H9 (cell line): ENCODE measurements around the gene SLC4A1. TPM values are rescaled to one million over a fixed set of nuclear protein-coding genes. Genes with fewer than 3 reads are reported as not detected.

Experiments used
- DNase-seq: peaks from one replicate; pipeline ENCODE4 v3.0.0-alpha.2; 2017
- H2AFZ ChIP-seq: one replicate; pipeline ENCODE4 v1.6.1; 2013; ENCODE audit warnings: mild to moderate bottlenecking, low read length, control low read depth, moderate library complexity
- H2AK5ac ChIP-seq: 2 replicates; pipeline ENCODE4 v1.6.1; 2013; ENCODE audit warnings: low read length, control low read depth, mixed read lengths; ENCODE audit not compliant: insufficient read length
- H2BK120ac ChIP-seq: one replicate; pipeline ENCODE4 v1.6.1; 2013; ENCODE audit warnings: low read depth, mild to moderate bottlenecking, low read length, control low read depth, inconsistent platforms; ENCODE audit not compliant: poor library complexity, severe bottlenecking
- H2BK12ac ChIP-seq: 2 replicates; pipeline ENCODE4 v1.6.1; 2013; ENCODE audit warnings: low read length, control low read depth, mixed read lengths, low read depth; ENCODE audit not compliant: insufficient read length
- H2BK15ac ChIP-seq: 2 replicates; pipeline ENCODE4 v1.6.1; 2013; ENCODE audit warnings: low read depth, low read length, control low read depth
- H2BK20ac ChIP-seq: one replicate; pipeline ENCODE4 v1.6.1; 2013; ENCODE audit warnings: low read depth, mild to moderate bottlenecking, low read length, control low read depth, inconsistent platforms; ENCODE audit not compliant: poor library complexity, severe bottlenecking
- H2BK5ac ChIP-seq: 2 replicates; pipeline ENCODE4 v1.6.1; 2013; ENCODE audit warnings: low read length, control low read depth, mixed read lengths; ENCODE audit not compliant: insufficient read length
- H3K14ac ChIP-seq: 2 replicates; pipeline ENCODE4 v1.6.1; 2013; ENCODE audit warnings: low read length, control low read depth; ENCODE audit not compliant: insufficient read depth
- H3K18ac ChIP-seq: 2 replicates; pipeline ENCODE4 v1.6.1; 2013; ENCODE audit warnings: low read depth, mild to moderate bottlenecking, mixed read lengths, low read length, control low read depth; ENCODE audit not compliant: insufficient read length
- H3K23ac ChIP-seq: 2 replicates; pipeline ENCODE4 v1.6.1; 2013; ENCODE audit warnings: low read length, control low read depth, mixed read lengths, low read depth; ENCODE audit not compliant: insufficient read length
- H3K23me2 ChIP-seq: 2 replicates; pipeline ENCODE4 v1.6.1; 2013; ENCODE audit warnings: low read depth, mild to moderate bottlenecking, mixed read lengths, low read length, control low read depth; ENCODE audit not compliant: insufficient read length, poor library complexity, severe bottlenecking
- H3K27ac ChIP-seq: 2 replicates; pipeline ENCODE4 v1.5.1; 2013; ENCODE audit warnings: low read length, control low read depth, mixed read lengths, low read depth; ENCODE audit not compliant: insufficient read length
- H3K27me3 ChIP-seq: 2 replicates; pipeline ENCODE4 v1.6.1; 2013; ENCODE audit warnings: low read length, control low read depth, inconsistent platforms; ENCODE audit not compliant: insufficient read depth
- H3K4ac ChIP-seq: 2 replicates; pipeline ENCODE4 v1.6.1; 2013; ENCODE audit warnings: low read depth, mild to moderate bottlenecking, control low read depth, inconsistent platforms, low read length, moderate library complexity
- H3K4me1 ChIP-seq: 2 replicates; pipeline ENCODE4 v1.6.1; 2013; ENCODE audit warnings: low read length, control low read depth, inconsistent platforms; ENCODE audit not compliant: insufficient read depth
- H3K4me2 ChIP-seq: 2 replicates; pipeline ENCODE4 v1.6.1; 2013; ENCODE audit warnings: low read length, control low read depth, mixed read lengths; ENCODE audit not compliant: insufficient read length, insufficient read depth
- H3K56ac ChIP-seq: 2 replicates; pipeline ENCODE4 v1.6.1; 2013; ENCODE audit warnings: low read depth, mild to moderate bottlenecking, mixed read lengths, low read length, control low read depth; ENCODE audit not compliant: insufficient read length
- H3K79me1 ChIP-seq: 2 replicates; pipeline ENCODE4 v1.6.1; 2013; ENCODE audit warnings: low read depth, mild to moderate bottlenecking, moderate library complexity, low read length, control low read depth, inconsistent platforms; ENCODE audit not compliant: insufficient read depth, poor library complexity, severe bottlenecking
- H3K79me2 ChIP-seq: 2 replicates; pipeline ENCODE4 v1.6.1; 2013; ENCODE audit warnings: low read length, control low read depth, inconsistent platforms; ENCODE audit not compliant: insufficient read depth
- H3K9ac ChIP-seq: 2 replicates; pipeline ENCODE4 v1.6.1; 2013; ENCODE audit warnings: low read length, control low read depth, mixed read lengths; ENCODE audit not compliant: insufficient read length; ENCODE audit errors: extremely low read depth
- H3K9me3 ChIP-seq: one replicate; pipeline ENCODE4 v1.6.1; 2013; ENCODE audit warnings: low read depth, low read length, inconsistent platforms; ENCODE audit not compliant: control insufficient read depth
- H3T11ph ChIP-seq: one replicate; pipeline ENCODE4 v1.6.1; 2013; ENCODE audit warnings: mild to moderate bottlenecking, low read length, control low read depth, inconsistent platforms
- H4K20me1 ChIP-seq: one replicate; pipeline ENCODE4 v1.6.1; 2013; ENCODE audit not compliant: control insufficient read depth, insufficient read length, insufficient read depth
- H4K5ac ChIP-seq: 2 replicates; pipeline ENCODE4 v1.6.1; 2013; ENCODE audit warnings: low read depth, mild to moderate bottlenecking, mixed read lengths, low read length, control low read depth; ENCODE audit not compliant: insufficient read length
- H4K8ac ChIP-seq: replicated peaks from 2 replicates; pipeline ENCODE4 v1.6.1; 2013; ENCODE audit warnings: low read length, control low read depth, mixed read lengths, low read depth; ENCODE audit not compliant: insufficient read length
- H4K91ac ChIP-seq: 2 replicates; pipeline ENCODE4 v1.6.1; 2013; ENCODE audit warnings: low read depth, mild to moderate bottlenecking, moderate library complexity, mixed read lengths, low read length, control low read depth; ENCODE audit not compliant: insufficient read length
- H3K27ac Mint-ChIP-seq, 3 experiments: 2 replicates in 2 of 3; 3 replicates in 1 of 3; pipeline ENCODE4 v1.8.0; 2020 to 2021; ENCODE audit warnings: mixed read lengths in 3 of 3, mild to moderate bottlenecking in 1 of 3, moderate library complexity in 1 of 3
- H3K27me3 Mint-ChIP-seq: 2 replicates; pipeline ENCODE4 v1.8.0; 2021; ENCODE audit warnings: low read depth, mild to moderate bottlenecking, moderate library complexity, mixed read lengths
- H3K36me3 Mint-ChIP-seq, 3 experiments: 2 replicates in 2 of 3; 3 replicates in 1 of 3; pipeline ENCODE4 v1.8.0; 2020 to 2021; ENCODE audit warnings: low read depth in 3 of 3, mixed read lengths in 3 of 3; ENCODE audit not compliant: insufficient read depth in 1 of 3
- H3K4me1 Mint-ChIP-seq, 2 experiments: 2 replicates each; pipeline ENCODE4 v1.8.0; 2020; ENCODE audit warnings: mixed read lengths in 2 of 2
- H3K4me3 Mint-ChIP-seq, 2 experiments: 2 replicates in 1 of 2; 3 replicates in 1 of 2; pipeline ENCODE4 v1.8.0; 2020 to 2021; ENCODE audit warnings: mild to moderate bottlenecking in 2 of 2, mixed read lengths in 2 of 2, moderate library complexity in 1 of 2
- H3K9me3 Mint-ChIP-seq, 2 experiments: 2 replicates in 1 of 2; 3 replicates in 1 of 2; pipeline ENCODE4 v1.8.0; 2020; ENCODE audit warnings: mild to moderate bottlenecking in 2 of 2, mixed read lengths in 2 of 2, moderate library complexity in 1 of 2
- CTCF ChIP-seq: fragments of 200-600 bp; sonication (generic); conservative IDR thresholded peaks from 3 replicates; pipeline ENCODE4 v1.8.0; 2021; ENCODE audit warnings: antibody characterized with exemption, mild to moderate bottlenecking
- WGBS: extraction: QIAGEN DNeasy Blood & Tissue Kit; methylation state at CpG from one replicate; pipeline ENCODE4 v1.1.7; 2013; ENCODE audit warnings: missing lambda C conversion rate, low lambda C conversion rate, mixed read lengths; ENCODE audit not compliant: insufficient read length; ENCODE audit errors: extremely low coverage; 5-methylcytosine and 5-hydroxymethylcytosine counted together
- total RNA-seq: library from RNA; stranded (reverse); gene quantifications from 2 replicates; pipeline ENCODE4 v1.2.1, GENCODE V29; 2021

SLC4A1 gene
- total RNA-seq, 1 experiment from 2014 or later = not detected

GRCh38 chr17:44269535-44270240, 1.8 kb upstream of the SLC4A1 start:
- no peak overlapping the region for H4K91ac ChIP-seq
- H4K8ac ChIP-seq = no peak overlapping the region
- peaks cover 19 to 25% of the 10 kb centered on the region in 2 experiments for H3K4me1 Mint-ChIP-seq
- no peak overlapping the region for H2BK15ac ChIP-seq
- no peak overlapping the region for H3K4ac ChIP-seq
- no peak overlapping the region for H2BK120ac ChIP-seq
- no peaks in the 10 kb centered on the region for H3K79me1 ChIP-seq
- H2AK5ac ChIP-seq = no peak overlapping the region
- no peak overlapping the region for H3K4me2 ChIP-seq
- no peak overlapping the region for H3K9ac ChIP-seq
- H2AFZ ChIP-seq = no peak overlapping the region
- no peaks in the 10 kb centered on the region; a peak in 1 of 7 replicates for H3K36me3 Mint-ChIP-seq
- H2BK5ac ChIP-seq = no peak overlapping the region
- peaks cover 5% of the 10 kb centered on the region; the same call in 1 of the 2 replicates for H3K4me1 ChIP-seq
- no peak overlapping the region for H2BK12ac ChIP-seq
- H3K4me3 Mint-ChIP-seq = no peak overlapping the region; a peak in 1 of 5 replicates
- H3K9me3 Mint-ChIP-seq = no peaks in the 10 kb centered on the region
- no peaks in the 10 kb centered on the region for H4K20me1 ChIP-seq
- H3K79me2 ChIP-seq = no peaks in the 10 kb centered on the region
- no peak overlapping the region for H3K27ac Mint-ChIP-seq
- no peak overlapping the region for H3K56ac ChIP-seq
- no peak overlapping the region for H3K27ac ChIP-seq
- no peak overlapping the region for H2BK20ac ChIP-seq
- DNase-seq = no peak
- WGBS = no CpG with 5 or more reads among the region's 7 CpGs
- H3K23me2 ChIP-seq = no peaks in the 10 kb centered on the region
- TF ChIP-seq CTCF = no peak
- no peaks in the 10 kb centered on the region for H3K9me3 ChIP-seq
- peaks cover 5% of the 10 kb centered on the region for H3K27me3 Mint-ChIP-seq
- no peak overlapping the region for H3K23ac ChIP-seq
- no peak overlapping the region for H4K5ac ChIP-seq
- H3T11ph ChIP-seq = no peak overlapping the region
- no peaks in the 10 kb centered on the region for H3K27me3 ChIP-seq
- H3K18ac ChIP-seq = no peak overlapping the region
- no peak overlapping the region for H3K14ac ChIP-seq
